ENCODE data around the gene HAND1.
"Not testable (repeated sequence)": the region's sequence is repeated elsewhere in the genome, so short reads cannot be mapped to it uniquely, and the experiment has no call there.

DNA sequence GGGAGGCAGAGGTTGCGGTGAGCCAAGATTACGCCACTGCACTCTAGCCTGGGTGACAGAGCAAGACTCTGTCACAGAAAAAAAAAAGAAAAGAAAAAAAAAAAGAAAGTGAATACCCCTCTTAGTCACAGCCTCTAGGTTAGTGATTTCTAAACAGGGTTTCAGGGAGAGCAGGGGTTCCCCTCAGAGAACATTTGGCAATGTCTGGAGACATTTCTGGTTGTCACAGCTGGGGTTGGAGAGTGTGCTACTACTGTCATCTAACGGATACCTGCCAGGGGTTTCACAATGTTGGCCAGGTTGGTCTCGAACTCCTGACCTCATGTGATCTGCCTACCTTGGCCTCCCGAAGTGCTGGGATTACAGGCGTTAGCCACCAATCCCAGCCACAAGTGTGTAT is 37.5 kb upstream of the HAND1 start:
- TF ChIP-seq, protein P1, sequence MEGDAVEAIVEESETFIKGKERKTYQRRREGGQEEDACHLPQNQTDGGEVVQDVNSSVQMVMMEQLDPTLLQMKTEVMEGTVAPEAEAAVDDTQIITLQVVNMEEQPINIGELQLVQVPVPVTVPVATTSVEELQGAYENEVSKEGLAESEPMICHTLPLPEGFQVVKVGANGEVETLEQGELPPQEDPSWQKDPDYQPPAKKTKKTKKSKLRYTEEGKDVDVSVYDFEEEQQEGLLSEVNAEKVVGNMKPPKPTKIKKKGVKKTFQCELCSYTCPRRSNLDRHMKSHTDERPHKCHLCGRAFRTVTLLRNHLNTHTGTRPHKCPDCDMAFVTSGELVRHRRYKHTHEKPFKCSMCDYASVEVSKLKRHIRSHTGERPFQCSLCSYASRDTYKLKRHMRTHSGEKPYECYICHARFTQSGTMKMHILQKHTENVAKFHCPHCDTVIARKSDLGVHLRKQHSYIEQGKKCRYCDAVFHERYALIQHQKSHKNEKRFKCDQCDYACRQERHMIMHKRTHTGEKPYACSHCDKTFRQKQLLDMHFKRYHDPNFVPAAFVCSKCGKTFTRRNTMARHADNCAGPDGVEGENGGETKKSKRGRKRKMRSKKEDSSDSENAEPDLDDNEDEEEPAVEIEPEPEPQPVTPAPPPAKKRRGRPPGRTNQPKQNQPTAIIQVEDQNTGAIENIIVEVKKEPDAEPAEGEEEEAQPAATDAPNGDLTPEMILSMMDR (IDR thresholded peaks at IDR 0.05), result not testable (repeated sequence)
- not testable (repeated sequence) for TF ChIP-seq POLR2A (IDR thresholded peaks at IDR 0.05)

Measured in gastroesophageal sphincter (tissue), 3 donors.